HG02973 (cell line): ENCODE measurements around the gene HIVEP3.
A peak's percentile ranks its signal among the peaks of the same experiment; 100 is the strongest.

Experiments used
- ATAC-seq: cut with Tn5 transposase; IDR thresholded peaks from one replicate; pipeline ENCODE4 v1.9.1; 2021; ENCODE audit warnings: moderate library complexity; ENCODE audit not compliant: unreplicated experiment

Gene HIVEP3

GRCh38 chr1:41735631-41736260, 183.0 kb downstream of the HIVEP3 start:
- no peak for ATAC-seq

DNA sequence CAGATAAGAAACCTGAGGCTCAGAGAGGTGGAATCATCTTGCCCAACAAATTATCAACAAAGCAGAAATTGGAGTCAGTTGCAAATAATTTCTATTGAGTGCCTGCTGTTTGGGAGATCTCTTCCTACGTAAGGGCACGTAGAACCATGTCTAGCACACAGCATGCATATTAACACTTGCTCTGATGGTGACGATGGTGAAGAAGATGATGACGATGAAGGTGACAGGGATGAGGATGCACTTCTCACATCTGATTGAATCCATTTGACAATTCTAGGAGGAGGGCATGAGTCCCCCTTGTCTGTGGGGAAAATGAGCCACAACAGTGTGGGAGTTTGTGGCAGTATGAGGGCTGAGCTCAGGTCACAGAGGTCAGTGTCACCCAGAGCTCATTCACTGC, 183.6 kb downstream of the HIVEP3 start:
- ATAC-seq, result no peak

GRCh38 chr1:41734201-41734970, 184.3 kb downstream of the HIVEP3 start:
- no peak for ATAC-seq

- ATAC-seq, result no peak
Measured at GRCh38 chr1:41733725-41734124, 185.0 kb downstream of the HIVEP3 start.

DNA sequence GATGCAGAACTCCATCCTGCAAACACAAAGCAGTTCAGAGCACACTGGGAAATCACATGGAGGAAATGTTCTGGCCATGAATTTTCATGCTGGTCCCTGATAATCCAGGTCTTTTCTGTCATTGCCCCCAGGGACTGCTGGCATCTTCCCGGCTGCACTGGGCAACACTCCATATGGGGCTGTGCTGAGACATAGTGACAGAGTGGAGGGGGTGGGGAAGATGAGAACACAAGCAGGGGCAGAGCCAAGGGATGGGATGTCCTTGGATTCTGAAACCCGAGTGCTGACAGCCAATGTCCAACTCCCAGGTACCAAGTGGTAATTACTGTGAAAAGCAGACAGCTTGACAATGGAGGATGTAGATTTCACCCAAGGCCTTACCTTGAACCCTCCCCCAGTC, 185.7 kb downstream of the HIVEP3 start:
- no peak for ATAC-seq

- ATAC-seq, result no peak
Measured at GRCh38 chr1:41731516-41732030, 187.1 kb downstream of the HIVEP3 start.

DNA sequence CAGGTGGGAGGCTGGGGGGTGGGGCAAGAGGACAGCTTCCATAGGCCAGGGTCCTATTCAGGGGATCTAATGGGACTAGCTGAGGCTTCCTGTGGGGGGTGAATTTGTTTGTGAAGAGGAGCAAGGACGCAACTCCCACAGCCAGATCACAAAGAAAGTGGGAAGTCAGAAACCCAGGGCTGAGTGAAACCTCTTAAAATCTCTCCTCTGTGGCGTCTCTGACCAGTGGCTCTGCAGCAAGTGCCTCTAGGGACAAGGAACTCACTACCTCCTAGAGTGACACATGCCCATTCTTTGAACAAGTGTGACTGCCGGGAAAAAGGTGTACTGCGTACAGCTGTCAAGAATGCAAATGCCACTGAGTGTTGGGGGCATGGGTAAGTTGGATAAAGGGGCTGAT, 187.9 kb downstream of the HIVEP3 start:
- ATAC-seq, result no peak

DNA sequence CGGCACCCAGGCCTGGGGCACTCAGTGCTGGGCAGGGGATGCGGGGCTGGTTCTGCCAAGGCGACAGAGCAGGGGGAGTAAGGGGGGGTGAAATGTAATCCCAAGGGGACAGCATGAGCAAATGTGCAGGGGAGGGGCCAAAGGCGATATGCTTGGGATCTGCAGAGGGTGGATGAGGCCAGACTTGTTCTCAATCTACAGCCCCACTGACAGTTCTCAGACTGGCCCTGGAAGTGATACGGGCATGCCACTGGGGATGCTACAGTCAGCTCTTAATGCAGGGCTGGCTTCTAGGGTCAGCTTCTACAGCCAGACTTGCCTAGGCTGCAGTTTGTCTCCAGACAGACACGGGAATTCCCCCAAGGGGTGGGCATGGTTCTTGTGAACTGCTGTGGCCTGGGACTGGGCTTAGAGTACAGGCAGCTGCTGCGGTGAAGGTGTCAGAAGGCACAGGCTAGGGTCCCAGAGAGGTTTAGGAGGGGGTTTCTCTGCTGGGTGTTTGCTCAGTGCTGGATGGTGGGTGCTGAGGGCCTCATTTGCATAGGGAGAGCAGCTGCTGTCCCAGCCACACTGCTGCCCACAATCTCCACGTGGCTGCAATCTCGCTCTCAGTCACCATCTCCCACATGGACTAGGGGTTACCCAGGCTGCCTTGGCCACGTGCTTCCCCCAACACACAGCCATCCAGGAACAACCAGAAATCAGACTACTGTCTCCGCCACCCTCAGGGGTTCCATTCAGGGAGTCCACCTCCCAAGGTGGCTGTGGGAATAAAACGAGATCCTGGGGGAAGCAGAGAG, 190.1 kb downstream of the HIVEP3 start:
- ATAC-seq, result peak; percentile 60

GRCh38 chr1:41727749-41728115, 191.0 kb downstream of the HIVEP3 start:
- no peak for ATAC-seq

DNA sequence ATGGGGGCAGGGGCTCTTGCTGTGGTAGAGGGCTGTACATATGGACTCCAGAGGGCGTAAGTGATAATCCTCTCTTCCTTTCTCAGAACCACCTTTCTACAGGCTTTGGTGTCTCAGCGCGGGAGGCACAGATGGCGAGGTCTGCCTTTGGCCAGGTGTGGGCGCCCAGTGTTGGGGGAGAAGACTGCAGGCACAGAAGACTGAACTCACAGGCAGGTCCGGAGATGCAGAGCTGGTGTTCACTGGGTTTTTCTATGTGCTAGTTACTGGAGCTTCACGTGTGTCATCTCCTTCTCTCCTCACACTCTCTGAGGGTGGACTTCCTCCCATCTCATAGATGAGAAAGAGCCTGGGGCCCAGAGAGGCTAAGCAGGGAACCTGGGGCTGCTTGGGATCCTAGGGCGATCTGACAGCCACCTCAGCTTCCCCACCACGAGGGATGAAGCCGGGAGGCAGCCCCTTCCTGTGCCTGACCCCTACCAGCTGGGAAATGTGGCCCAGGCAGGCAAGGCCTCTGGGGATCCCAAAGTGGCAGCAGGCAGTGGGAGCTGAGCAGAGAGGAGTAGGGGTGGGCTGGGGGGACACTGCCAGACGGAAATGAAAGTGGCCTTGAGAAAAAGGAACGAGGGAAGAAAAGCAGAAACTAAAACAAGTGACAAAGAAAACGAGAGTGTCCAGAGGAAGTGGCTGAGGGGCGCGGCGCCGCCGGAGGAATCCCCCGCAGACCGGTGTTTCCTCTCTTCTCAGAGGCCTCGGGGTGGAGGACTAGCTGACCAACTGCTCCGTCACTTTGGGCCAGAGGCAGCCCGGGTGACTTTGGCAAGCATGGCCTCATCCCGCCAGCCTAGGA, 191.6 kb downstream of the HIVEP3 start:
- no peak for ATAC-seq

DNA sequence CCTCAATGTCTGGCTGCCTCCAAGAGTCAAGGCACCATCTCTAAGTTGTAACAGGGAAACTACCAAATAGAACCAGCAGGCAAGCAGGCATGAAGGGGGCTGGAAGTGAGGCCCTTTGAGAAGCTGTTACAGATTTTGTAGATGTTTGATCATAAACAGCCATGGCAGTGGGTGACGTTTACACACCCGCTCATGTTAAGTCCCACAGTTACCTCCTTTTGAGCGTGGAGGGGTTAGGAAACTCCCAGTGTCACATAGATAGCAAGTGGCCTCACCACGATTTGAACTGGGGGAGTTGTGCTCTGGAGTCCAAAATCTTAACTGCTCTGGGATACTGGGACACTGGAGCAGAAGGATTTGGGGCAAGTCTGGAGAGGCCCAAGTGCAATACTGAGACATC, 192.4 kb downstream of the HIVEP3 start:
- ATAC-seq, result no peak

- no peak for ATAC-seq
Measured at GRCh38 chr1:41724926-41725325, 193.8 kb downstream of the HIVEP3 start.

DNA sequence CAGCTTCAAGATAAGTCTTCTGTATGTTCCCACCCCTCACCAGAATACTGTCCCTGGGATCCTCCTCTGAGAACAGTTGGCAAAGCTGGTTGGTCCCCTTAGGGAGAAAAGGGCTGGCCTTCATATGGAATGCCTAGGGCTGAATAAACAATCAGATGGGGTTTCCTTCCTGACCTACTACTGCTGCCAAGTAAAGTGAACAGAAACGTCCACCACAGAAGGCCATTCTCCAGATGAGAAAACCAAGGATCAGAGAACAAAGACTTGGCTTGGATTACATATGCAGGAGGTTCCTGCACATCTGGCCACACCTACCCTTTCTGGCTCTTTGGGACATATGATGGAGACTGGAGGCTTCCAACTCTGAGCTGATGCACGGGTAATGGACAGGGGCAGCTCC, 194.5 kb downstream of the HIVEP3 start:
- no peak for ATAC-seq

DNA sequence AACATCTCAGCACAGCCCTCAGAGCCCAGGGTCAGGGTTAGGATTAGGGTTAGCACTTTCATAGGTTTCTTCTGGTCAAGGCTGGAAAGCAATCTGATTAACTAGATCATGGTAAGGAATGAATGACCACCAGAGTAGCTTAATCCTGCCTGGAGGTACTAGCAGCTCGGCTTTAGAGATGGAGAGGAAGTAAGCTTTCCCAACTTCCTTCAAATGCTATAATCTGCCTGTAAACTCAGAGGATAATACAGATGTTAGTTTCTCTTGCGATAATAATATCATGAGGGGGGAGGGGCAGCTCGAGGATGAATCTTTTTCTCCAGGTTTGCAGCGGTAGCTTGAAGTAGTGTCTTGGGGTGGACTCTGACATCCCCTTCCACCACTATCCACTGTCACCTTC, 194.9 kb downstream of the HIVEP3 start:
- ATAC-seq, result no peak

GRCh38 chr1:41722184-41722583, 196.5 kb downstream of the HIVEP3 start:
- ATAC-seq, result no peak

DNA sequence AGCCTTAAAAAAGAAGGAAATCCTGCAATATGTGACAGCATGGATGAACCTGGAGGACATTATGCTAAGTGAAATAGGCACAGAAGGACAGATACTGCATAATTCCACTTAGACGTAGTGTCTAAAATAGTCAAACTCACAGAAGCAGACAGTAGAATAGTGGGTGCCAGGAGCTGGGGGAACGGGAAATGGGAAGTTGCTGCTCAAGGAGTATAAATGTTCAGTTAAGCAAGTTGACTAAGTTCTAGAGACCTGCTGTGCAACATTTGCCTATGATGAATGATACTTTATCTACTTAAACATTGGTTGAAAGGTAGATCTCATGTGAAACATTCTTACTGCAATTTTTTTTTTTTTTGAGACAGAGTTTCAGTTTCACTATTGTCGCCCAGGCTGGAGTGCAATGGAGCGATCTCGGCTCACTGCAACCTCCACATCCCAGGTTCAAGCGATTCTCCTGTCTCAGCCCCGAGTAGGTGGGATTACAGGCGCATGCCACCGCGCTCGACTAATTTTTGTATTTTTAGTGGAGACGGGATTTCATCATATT, 197.8 kb downstream of the HIVEP3 start:
- no peak for ATAC-seq

DNA sequence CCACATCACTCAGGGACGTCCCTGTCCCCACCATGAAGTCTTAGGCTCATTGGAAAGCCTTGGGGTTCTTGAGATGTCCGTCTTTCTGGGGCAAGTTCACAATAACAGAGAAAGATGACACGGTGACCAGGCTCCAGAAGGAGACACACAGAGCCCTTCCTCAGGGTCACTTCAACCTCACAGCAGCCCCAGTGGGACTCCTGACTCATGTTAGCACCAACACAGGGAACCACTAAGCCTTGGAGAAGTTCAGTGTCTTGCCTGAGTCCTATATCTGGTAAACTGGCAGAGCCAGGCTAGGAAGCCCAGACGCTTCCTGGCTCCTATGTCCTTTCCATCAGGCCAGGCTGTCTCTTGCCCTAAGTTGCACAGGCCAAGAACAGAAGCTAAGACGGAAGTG, 199.1 kb downstream of the HIVEP3 start:
- no peak for ATAC-seq

DNA sequence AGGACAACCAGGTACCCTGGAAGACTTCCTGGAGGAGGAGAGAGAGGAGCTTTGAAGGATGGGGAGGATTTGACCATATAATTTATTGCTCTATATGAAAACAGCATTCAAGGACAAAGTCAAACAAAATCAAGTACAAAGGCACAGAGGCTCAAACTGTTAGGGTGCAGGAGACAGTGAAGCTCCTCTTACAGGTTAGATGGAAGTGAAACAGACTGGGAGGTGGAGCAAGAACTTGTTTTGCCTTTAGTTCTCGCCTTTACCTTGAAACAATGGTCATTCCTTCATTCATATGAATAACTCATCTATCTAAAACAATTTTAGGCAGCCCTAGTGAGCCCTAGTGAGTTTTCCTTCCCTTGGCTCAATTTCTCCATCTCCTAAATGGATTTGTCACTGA, 199.6 kb downstream of the HIVEP3 start:
- ATAC-seq, result no peak

- no peak for ATAC-seq
Measured at GRCh38 chr1:41718497-41718896, 200.2 kb downstream of the HIVEP3 start.
